ENCODE measurements around the gene FAM81A.

GRCh38 chr15:59444980-59445545 is 7.1 kb downstream of the FAM81A start:
- TF ChIP-seq CTCF (optimal IDR thresholded peaks at IDR 0.05 in 1 of 3, IDR thresholded peaks at IDR 0.05 in 1 of 3, conservative IDR thresholded peaks at IDR 0.05 in 1 of 3; ENCODE audit: extremely low read depth in 1 of 3, insufficient read depth in 2 of 3, low read length in 3 of 3) (no peak), EZH2 (IDR thresholded peaks at IDR 0.05; ENCODE audit: low read length) (no peak)
